ENCODE data around the gene ASPRV1. TPM values are rescaled to one million over a fixed set of nuclear protein-coding genes. Genes with fewer than 3 reads are reported as not detected.
"Not testable (repeated sequence)": the region's sequence is repeated elsewhere in the genome, so short reads cannot be mapped to it uniquely, and the experiment has no call there.

Gene ASPRV1
- 0.84 TPM for total RNA-seq

GRCh38 chr2:69961496-69961895, at the start of gene ASPRV1:
Gene ASPRV1, minus strand, starts transcription at chr2:69961631. Its CDS starts 195 bp downstream, at chr2:69961436.
- peaks cover 17% of the 10 kb centered on the region for H3K4me1 ChIP-seq (ENCODE audit: insufficient read depth, low read length)
- no peak within 1 kb of the TSS for H3K4me3 ChIP-seq (ENCODE audit: low read length)
- no peaks in the 10 kb centered on the region for H3K9me3 ChIP-seq (ENCODE audit: low read depth, low read length)
- H3K27me3 ChIP-seq (ENCODE audit: insufficient read depth, low read length) = no peaks in the 10 kb centered on the region

DNA sequence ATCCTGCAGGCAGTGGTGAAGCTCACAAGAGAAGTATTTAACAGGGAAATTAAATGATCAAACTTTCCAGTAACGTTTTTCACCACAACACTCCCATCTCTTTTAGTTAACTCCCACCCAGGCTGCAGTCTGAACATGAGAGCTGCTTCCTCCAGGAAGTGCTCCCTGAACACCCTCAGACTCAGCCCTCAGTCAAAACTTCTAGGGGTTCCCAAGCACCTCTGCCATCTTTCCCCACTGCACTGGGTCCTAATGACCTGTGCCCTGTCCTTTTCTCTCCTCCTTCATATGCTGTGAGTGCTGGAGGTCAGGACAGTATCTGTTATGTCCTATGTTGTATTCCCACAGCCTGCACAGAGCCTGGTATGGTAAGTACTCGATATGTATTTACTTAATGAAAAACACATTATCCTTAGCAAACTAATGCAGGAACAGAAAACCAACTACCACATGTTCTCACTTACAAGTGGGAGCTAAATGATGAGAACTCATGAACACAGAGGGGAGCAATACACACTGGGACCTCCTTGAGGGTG, 49.2 kb upstream of the ASPRV1 start:
- H3K4me1 ChIP-seq (ENCODE audit: insufficient read depth, low read length) = peaks cover 17% of the 10 kb centered on the region
- no peak overlapping the region for H3K4me3 ChIP-seq (ENCODE audit: low read length)
- no peaks in the 10 kb centered on the region for H3K9me3 ChIP-seq (ENCODE audit: low read depth, low read length)
- H3K27me3 ChIP-seq (ENCODE audit: insufficient read depth, low read length) = no peaks in the 10 kb centered on the region

DNA sequence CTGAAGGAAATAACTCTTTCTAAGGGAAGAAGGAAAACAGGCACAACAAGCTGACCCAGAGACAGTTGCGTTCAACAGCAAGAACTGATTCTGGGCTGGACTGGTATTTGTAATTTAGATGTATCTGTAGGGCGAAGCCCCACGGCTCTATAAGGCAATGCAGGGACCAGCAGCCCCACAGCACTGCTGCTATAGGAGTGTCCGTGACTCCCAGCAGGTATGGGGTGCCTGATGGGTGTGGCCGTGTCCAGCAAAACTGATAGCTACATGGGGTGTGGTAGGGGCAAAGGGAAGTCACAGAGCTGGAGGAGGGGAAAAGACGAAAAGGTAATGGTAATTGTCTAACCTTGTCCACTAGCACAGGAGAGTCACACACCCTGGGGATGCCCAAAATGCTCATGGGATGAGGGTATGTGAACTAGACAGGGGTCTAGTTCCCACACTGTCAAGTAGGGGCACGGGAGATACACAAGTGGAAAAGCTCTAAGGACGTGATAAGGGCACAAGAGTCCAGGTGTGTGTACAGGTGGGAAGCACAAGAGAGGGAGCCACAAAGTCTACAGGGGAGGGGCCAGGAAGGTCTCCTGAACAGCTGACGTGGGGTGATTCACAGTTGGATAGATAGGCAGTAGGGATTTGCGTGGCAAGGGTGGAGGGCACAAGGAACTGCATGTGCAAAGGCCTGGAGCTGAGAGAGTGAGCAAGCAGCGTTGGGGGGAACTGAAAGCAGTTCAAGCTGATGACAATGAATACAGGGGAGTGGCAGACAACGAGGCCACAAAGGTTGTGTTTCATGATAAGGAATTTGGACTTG, 48.5 kb upstream of the ASPRV1 start:
- H3K9me3 ChIP-seq (ENCODE audit: low read depth, low read length) = no peaks in the 10 kb centered on the region
- no peak overlapping the region for H3K4me3 ChIP-seq (ENCODE audit: low read length)
- no peaks in the 10 kb centered on the region for H3K27me3 ChIP-seq (ENCODE audit: insufficient read depth, low read length)
- peaks cover 17% of the 10 kb centered on the region for H3K4me1 ChIP-seq (ENCODE audit: insufficient read depth, low read length)

DNA sequence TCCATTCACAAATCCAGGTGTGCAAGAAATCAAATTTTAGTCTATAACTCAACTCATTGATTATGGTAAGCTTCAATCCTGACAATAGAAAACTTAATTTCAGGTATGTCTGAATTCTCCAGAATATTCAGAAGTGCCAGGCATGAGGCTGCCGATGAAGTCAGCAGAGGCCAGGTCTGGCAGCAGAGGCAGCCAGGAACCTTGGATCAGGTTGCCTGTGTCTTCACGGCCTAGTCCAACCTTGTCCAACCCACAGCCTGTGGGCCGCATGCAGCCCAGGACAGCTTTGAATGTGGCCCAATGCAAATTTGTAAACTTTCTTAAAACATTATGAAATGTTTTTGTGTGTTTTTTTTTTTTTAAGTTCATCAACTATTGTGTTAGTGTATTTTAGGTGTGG, 46.9 kb upstream of the ASPRV1 start:
- H3K4me1 ChIP-seq (ENCODE audit: insufficient read depth, low read length) = peaks cover 17% of the 10 kb centered on the region
- H3K4me3 ChIP-seq (ENCODE audit: low read length) = no peak overlapping the region
- no peaks in the 10 kb centered on the region for H3K9me3 ChIP-seq (ENCODE audit: low read depth, low read length)
- no peaks in the 10 kb centered on the region for H3K27me3 ChIP-seq (ENCODE audit: insufficient read depth, low read length)

DNA sequence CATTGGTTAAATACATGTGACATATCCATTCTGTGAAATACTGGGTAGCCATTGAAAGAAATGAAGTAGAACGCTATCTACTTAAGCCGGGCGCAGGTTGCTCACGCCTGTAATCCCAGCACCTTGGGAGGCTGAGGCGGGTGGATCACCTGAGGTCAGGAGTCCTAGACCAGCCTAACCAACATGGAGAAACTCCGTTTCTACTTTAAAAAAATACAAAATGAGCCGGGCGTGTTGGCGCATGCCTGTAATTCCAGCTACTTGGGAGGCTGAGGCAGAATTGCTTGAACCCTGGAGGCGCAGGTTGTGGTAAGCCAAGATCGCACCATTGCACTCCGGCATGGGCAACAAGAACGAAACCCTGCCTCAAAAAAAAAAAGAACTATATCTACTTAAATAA, 45.7 kb upstream of the ASPRV1 start:
- Histone ChIP-seq H3K27me3 (ENCODE audit: insufficient read depth, low read length) (no peaks in the 10 kb centered on the region), H3K9me3 (ENCODE audit: low read depth, low read length) (no peaks in the 10 kb centered on the region), H3K4me3 (ENCODE audit: low read length) (no peak overlapping the region), H3K4me1 (ENCODE audit: insufficient read depth, low read length) (peaks cover 27% of the 10 kb centered on the region)

DNA sequence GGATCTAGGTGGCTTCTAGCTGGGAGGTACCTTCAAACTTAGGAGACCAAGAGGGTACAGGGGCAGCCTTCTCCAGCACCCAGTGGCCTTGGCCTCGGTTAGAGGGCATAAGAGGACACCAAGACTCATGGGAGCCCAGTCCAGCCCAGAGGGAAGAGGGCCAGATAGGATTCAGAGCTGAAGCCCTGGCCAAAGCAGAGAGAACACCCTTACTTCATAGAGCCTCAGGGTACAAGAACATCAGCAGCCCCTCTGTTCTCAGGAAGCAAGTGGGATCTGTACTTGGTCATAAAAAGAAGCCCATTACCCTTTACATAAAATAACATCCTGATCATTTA, 45.0 kb upstream of the ASPRV1 start:
- H3K9me3 ChIP-seq (ENCODE audit: low read depth, low read length) = no peaks in the 10 kb centered on the region
- peaks cover 32% of the 10 kb centered on the region for H3K4me1 ChIP-seq (ENCODE audit: insufficient read depth, low read length)
- H3K4me3 ChIP-seq (ENCODE audit: low read length) = no peak overlapping the region
- no peaks in the 10 kb centered on the region for H3K27me3 ChIP-seq (ENCODE audit: insufficient read depth, low read length)

DNA sequence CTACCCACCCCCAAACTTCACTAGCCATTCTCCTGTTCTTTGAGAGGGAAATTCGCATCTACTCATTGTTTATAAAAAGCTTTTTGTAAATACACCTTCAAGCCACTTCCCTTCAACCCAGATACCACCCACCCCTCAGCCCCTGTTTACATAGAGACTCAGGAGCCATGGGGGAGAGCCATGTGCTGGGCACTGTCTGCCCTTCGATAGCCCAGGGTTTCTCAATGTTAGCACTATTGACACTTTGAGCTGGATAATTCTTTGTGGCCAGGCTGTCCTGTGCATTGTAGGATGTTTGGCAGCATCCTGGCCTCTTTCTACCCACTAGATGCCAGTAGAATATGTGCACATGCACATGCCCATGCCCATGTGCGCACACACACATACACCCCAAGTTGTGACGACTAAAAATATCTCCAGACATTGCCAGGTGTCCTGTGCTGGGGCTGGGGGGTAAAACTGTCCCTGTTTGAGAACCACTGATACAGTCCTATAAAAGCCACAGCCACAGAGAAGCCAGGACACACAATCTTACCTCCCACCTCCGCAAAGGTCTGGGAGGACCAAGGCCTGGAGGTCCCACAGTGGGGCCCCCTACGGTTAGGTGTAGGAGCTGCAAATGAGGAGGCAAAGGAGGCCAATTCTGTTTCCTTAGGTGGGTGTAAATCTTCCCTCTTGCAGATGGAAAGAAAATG, 44.5 kb upstream of the ASPRV1 start:
- H3K27me3 ChIP-seq (ENCODE audit: insufficient read depth, low read length) = no peaks in the 10 kb centered on the region
- H3K4me3 ChIP-seq (ENCODE audit: low read length) = no peak overlapping the region
- peaks cover 30% of the 10 kb centered on the region for H3K4me1 ChIP-seq (ENCODE audit: insufficient read depth, low read length)
- H3K9me3 ChIP-seq (ENCODE audit: low read depth, low read length) = no peaks in the 10 kb centered on the region

DNA sequence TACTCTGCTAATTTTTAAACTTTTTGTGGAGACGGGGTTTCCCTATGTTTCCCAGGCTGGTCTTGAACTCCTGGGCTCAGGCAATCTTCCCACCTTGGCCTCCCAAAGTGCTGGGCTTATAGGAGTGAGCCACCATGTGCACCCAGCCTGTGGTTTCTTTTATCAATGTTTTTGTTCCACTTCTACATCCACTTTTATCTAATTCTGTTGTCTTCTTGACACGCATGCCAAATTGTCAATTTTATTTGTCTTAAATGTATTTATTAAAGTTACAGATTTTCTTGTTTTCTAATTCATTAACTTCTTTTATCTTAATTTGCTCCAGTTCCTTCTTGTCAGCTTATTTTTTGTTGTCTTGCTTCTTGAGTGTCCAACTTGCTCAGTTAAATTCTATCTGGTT, 43.8 kb upstream of the ASPRV1 start:
- H3K4me1 ChIP-seq (ENCODE audit: insufficient read depth, low read length) = peaks cover 24% of the 10 kb centered on the region
- H3K4me3 ChIP-seq (ENCODE audit: low read length) = no peak overlapping the region
- no peaks in the 10 kb centered on the region for H3K27me3 ChIP-seq (ENCODE audit: insufficient read depth, low read length)
- H3K9me3 ChIP-seq (ENCODE audit: low read depth, low read length) = no peaks in the 10 kb centered on the region

DNA sequence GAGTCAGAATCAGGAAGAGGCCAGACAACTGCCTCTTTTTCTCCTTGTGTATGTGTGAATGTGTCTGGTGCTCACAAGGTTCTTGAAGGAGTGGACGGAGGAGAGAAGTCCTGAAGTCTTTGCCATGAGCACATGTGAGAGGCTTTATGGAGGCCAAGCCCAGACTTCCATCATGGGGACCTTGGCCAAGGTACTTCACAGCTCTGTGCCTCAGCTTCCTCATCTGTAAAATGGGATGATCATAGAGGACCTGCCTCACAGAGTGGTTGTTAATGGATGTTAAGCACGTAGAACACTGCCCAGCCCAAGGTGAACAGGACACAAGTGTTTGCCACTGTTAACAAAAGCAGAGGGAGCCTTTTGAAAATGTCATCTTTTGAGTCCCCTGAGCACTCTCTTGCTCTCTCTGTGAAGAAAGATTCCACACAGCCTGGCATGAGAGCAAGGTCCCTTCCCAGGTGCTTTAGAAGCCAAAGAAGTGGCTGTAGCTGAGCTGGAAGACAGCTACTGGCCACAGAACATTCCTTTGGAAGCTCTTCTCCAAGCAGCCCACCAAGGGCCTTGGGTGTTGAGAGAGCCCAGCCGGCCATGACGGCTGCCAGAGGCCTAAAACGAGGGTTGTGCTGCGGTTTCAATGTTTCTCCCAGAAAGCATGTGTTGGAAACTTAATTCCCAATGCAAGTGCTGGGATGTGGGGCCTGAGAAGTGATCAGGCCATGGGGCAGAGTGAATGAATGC, 41.8 kb upstream of the ASPRV1 start:
- Histone ChIP-seq H3K4me3 (ENCODE audit: low read length) (no peak overlapping the region), H3K27me3 (ENCODE audit: insufficient read depth, low read length) (no peaks in the 10 kb centered on the region), H3K4me1 (ENCODE audit: insufficient read depth, low read length) (peaks cover 18% of the 10 kb centered on the region), H3K9me3 (ENCODE audit: low read depth, low read length) (no peaks in the 10 kb centered on the region)

GRCh38 chr2:70002241-70002899, 40.9 kb upstream of the ASPRV1 start:
- Histone ChIP-seq H3K27me3 (ENCODE audit: insufficient read depth, low read length) (no peaks in the 10 kb centered on the region), H3K4me3 (ENCODE audit: low read length) (no peak overlapping the region), H3K9me3 (ENCODE audit: low read depth, low read length) (no peaks in the 10 kb centered on the region), H3K4me1 (ENCODE audit: insufficient read depth, low read length) (peaks cover 23% of the 10 kb centered on the region)

GRCh38 chr2:70000529-70000928, 39.1 kb upstream of the ASPRV1 start:
- H3K9me3 ChIP-seq (ENCODE audit: low read depth, low read length); H3K4me3 ChIP-seq (ENCODE audit: low read length); H3K27me3 ChIP-seq (ENCODE audit: insufficient read depth, low read length): not testable (repeated sequence)
- H3K4me1 ChIP-seq (ENCODE audit: insufficient read depth, low read length) = peaks cover 29% of the 10 kb centered on the region

DNA sequence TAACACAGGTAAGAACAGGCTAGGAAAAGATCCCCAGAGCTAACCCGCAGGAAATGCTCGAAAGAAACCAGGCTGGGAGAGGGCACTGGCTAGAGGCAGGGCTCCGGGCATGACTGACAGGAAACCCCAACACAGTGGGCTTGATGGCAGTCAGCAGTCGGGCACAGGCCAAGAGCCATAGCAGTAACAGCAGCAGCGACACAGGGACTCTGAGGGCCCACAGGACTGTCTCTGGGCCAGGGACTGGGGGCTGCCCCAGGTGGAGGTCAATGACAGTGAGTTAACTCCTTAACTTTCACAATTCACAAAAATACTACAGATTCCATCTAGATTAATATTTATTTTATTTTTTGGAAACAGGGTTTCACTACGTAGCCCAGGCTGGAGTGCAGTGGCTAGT, 37.3 kb upstream of the ASPRV1 start:
- H3K9me3 ChIP-seq (ENCODE audit: low read depth, low read length) = no peaks in the 10 kb centered on the region
- no peaks in the 10 kb centered on the region for H3K27me3 ChIP-seq (ENCODE audit: insufficient read depth, low read length)
- H3K4me3 ChIP-seq (ENCODE audit: low read length) = no peak overlapping the region
- H3K4me1 ChIP-seq (ENCODE audit: insufficient read depth, low read length) = peaks cover 29% of the 10 kb centered on the region

- H3K9me3 ChIP-seq (ENCODE audit: low read depth, low read length) = no peaks in the 10 kb centered on the region
- H3K4me1 ChIP-seq (ENCODE audit: insufficient read depth, low read length) = peaks cover 19% of the 10 kb centered on the region
- H3K27me3 ChIP-seq (ENCODE audit: insufficient read depth, low read length) = no peaks in the 10 kb centered on the region
- no peak overlapping the region for H3K4me3 ChIP-seq (ENCODE audit: low read length)
Observed at GRCh38 chr2:69997015-69997830, 35.8 kb upstream of the ASPRV1 start.

DNA sequence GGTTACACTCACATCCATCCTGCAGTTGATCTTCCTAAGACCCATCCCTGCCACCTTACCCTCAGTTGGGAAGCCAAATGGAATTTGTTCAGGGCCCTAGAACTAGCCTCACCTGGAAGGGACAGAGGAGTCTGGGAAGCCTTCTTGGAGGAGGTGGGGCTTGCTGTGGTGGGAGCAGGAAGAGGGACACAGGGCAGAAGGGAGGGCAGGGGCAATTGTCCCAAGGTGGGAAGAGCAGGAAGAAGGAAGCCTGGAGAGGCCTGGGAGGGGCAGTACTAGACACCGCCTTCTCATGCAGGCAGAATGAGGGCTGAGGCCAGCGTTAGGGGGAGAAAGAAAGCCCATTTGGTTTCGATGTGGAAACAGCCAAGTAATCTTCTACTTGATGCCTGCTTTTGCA, 34.1 kb upstream of the ASPRV1 start:
- H3K9me3 ChIP-seq (ENCODE audit: low read depth, low read length) = no peaks in the 10 kb centered on the region
- H3K4me3 ChIP-seq (ENCODE audit: low read length) = no peak overlapping the region
- H3K4me1 ChIP-seq (ENCODE audit: insufficient read depth, low read length) = peaks cover 11% of the 10 kb centered on the region
- no peaks in the 10 kb centered on the region for H3K27me3 ChIP-seq (ENCODE audit: insufficient read depth, low read length)

All from mononuclear cell (primary cell).